Measurements from ENCODE around the gene JAK1. TPM values are rescaled to one million over a fixed set of nuclear protein-coding genes. Genes with fewer than 3 reads are reported as not detected.

JAK1 gene
- 167 to 227 TPM (median 205 TPM) in 5 replicates for total RNA-seq (2022; extraction: Qiagen RNA extraction)

DNA sequence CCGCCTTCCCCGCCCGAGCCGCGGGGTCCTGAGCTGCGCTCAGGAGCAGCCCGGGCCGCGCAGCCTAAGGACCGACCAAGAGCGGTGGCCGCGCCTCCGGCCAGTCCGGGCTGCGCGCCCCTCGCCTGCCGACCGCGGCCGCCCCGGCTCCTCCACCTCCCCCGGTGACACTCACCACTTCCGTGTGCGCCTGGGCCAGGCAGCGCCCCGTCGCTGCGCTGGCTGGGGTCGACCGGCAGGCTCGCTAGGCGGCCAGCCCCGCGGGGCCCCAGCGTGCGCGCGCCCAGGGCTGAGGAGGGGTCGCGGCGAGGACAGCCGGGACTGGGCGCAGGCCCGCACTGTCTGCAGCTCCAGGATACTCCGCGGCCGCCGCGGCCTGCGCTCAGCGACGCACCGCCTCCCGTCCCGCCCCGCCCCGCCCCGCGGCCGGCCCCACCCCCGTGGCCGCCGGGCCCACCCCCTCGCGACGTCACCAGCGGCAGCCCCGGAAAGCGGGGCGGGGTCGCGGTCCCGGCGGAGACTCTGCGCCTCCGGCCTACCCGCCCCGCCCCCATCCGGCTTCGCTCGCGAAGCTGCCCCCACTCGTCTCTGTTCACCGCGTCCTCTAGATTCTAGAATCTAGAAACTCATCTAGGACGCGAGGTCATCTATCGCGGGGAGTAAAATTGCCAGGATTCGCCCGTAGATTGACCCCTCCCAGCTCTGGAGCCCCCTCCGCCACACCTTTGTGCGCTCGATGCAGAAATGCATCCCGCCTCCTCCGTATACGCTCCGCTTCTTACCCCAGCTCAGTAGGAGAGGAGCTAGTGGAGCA lies at the start of gene JAK1:
TSS of gene JAK1 (minus strand) at position 392 of the 814 bp plus-strand sequence. CDS start 80,285 bp downstream, outside the sequence.

Other genes with a start within 250 kb of the JAK1 start
- 3.6 to 4.9 TPM (median 4.5 TPM) in 5 replicates for gene RAVER2, start 221.5 kb downstream of the JAK1 start, total RNA-seq (2022; extraction: Qiagen RNA extraction)
- gene AK4, start 181.7 kb upstream of the JAK1 start, total RNA-seq (2022; extraction: Qiagen RNA extraction) = 24.7 to 34.6 TPM (median 32.3 TPM) in 5 replicates